NCI-H82 treated with DMSO at 0.1 percent for 48 hours (cell line): Measurements from ENCODE around the gene LRRC14B.

Experiments used
- DNase-seq: peaks from one replicate; lab custom pipeline; 2025; ENCODE audit not compliant: unreplicated experiment; lab: John Stamatoyannopoulos, UW

Gene LRRC14B

DNA sequence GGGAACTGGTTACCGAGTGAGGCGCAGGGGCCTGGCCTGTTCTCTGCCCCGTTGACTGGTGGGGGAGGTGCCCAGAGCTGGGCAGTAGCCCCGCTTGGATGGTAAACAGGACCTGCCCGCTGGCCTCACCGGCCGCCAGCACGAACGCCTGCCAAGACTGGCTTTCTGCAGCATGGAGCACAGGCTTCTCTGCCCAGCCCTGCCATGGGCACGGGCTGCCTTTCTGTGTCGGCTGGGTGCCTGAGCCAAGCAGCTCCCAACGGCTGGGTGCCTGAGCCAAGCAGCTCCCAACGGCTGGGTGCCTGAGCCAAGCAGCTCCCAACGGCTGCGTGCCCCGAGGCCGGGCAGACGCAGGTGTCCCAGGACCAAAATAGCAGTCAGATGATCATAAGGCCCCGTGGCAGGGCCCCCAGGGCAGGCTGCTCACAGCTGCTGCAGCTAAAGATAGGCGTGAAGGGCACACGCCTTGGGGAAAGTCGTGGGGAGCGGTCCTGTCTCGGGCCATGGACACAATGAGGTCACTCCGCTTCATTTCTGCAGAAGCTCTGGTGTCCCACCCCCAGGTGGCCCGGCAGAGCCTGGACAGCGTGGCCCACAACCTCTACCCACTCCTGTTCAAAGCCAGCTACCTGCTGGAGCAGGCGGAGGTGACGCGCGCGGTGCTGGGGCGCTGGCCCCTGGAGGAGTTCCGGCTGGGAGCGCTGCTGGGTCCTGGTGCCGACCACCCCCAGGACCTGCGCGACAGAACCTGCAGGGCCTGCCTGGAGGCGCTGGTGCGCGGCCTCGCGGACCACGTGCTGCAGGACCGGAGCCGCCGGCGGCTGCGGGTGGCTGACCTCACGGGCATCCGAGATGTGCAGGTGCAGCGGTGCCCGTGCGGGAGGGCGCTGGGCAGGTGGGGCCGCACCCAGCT is at the start of gene LRRC14B:
Gene LRRC14B, plus strand, starts transcription at position 460 of the 913 bp plus-strand sequence. Its CDS starts 44 bp downstream, at position 504.
- no peak for DNase-seq

DNA sequence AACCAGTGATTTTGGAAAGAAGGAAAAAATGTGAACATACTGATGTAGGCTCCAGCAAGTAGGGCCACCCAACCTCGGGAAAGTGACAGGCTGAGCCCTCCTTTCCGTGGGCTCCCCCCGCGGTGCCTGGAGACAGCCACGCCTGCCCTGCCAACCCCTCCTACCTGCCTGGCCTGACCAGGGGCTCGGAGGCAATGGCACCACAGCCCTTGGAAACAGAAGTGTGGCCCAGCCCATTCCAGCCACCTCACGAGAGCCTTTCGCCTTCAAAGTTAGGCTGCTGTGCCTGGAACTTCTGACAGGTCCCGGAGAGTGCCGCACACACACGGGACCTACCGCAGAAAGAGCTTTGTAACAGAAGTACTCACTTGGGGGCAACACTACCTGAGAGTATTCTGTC is 49.5 kb upstream of the LRRC14B start:
- DNase-seq = no peak

DNA sequence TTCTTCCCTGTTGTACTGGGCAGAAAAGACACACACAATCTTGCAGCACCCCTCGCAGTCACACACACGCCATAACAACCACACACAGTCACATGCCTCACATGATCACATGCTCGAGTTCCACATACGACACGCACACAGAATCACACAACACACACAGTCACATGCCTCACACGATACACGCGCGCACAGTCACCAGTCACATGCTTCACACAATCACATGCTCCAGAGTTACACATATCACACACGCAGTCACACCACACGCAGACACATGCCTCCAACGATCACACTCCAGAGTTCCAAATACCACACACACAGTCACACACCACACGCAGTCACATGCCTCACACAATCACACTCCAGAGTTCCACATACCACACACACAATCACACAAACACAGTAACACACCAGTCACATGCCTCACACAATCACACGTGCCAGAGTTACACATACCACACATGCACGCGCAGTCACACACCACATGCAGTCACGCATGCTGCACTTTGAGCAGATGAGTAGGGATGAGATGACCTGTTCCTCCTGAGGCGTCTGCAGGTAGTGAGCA is 49.0 kb upstream of the LRRC14B start:
- DNase-seq = no peak

DNA sequence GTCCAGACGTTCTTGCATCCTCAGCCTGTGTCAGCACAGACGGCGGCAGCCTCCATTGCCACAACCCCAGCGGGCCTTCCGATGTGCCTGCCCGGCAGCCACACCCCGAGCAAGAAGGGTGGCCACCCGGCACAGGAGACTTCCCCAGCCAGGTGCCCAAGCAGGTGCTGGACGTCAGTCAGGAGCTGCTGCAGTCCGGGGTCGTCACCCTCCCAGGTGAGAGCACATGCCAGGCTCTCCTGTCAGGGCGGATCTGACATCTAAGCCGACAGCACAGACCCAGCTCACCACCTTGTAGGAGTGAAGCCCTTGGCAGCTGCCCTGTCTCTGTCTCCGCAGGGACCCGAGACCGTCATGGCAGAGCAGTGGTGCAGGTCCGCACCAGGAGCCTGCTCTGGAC is 48.3 kb upstream of the LRRC14B start:
- no peak for DNase-seq

DNA sequence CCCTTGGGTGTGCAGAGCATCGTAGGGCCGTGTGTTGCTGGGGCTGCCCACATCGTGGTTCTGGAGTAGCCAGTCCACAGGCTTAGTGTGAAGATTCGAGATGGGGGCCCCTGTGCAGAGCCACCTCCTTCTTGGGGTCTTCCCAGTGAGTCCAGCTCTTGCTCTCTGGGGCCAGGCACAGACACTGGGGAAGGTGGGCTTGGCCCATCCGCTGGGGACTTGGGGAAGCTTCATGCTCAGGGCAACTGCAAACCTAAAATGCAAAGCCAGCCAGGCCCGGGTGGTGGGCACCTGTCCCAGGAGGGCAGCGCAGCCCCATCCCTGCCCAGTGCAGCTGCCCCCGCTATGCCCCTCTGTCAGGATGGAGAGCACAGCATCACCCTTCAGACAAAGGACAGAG is 46.4 kb upstream of the LRRC14B start:
- DNase-seq = no peak

- no peak for DNase-seq
These were observed 45.5 kb upstream of the LRRC14B start for GRCh38 chr5:145585-146323.

DNA sequence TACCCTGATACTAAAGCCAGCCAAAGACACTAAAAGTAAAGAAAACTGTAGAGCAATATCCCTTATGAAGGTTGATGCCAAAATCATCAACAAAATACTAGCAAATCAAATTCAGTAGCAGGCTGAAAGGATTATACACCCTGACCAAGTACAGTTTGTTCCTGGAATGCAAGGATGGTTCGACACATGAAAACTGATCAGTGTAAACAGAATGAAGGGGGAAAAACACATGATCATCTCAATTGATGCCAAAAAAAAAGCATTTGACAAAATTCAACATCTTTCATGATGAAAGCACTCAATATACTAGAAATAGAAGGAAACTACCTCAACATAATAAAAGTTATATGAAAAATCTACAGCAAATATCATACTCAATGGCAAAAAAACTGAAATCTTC is 43.5 kb upstream of the LRRC14B start:
- DNase-seq = no peak

DNA sequence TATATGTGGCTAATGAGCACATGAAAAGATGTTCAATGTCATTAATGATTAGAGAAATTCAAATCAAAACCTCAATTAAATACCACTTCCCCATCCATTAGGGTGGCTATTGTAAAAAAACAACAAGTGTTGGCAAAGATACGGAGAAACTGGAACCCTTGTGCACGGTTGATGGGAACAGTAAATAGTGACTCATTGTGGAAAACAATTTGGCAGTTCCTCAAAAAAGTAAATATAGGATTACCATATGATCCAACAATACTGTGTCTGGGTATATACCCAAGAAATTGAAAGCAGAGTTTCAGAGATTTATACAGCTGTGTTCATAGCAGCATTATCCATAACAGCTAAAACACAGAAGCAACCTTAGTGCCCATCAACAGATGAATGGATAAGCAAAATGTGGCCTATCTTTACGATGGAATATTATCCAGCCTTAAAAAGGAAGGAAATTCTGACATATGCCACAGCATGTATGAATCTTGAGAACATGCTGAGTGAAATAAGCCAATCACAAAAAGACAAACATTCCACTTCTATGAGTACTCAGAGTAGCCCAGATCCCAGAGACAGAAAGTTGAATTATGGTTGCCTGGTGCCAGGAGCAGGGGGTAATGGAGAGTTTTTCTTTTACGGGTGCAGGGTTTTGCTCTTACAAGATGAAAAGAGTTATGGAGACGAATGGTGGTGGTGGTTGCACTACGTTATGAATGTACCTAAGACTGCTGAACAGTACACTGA is 41.4 kb upstream of the LRRC14B start:
- no peak for DNase-seq

GRCh38 chr5:150746-151145 is 40.5 kb upstream of the LRRC14B start:
- no peak for DNase-seq

- no peak for DNase-seq
These were observed 39.2 kb upstream of the LRRC14B start for GRCh38 chr5:152077-152476.

GRCh38 chr5:153256-153655 is 38.0 kb upstream of the LRRC14B start:
- no peak for DNase-seq

DNA sequence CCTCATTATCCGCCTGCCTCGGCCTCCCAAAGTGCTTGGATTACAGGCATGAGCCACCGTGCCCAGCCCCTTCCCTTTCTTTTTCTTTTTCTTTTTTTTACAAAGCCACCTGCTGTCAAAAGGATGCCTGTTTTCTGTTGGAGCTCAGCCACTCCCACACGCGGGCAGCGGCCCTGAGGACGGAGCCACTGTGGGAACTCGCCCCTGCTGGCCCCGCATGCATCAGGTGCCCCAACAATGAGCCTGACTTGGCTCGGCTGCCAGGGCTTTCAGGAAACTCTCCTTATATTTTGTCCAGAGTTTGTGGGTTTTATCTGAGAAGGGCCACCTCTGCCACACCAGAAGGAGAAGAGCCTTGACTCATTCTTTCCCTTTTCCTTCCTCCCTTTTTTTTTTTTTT is 37.1 kb upstream of the LRRC14B start:
- no peak for DNase-seq

DNA sequence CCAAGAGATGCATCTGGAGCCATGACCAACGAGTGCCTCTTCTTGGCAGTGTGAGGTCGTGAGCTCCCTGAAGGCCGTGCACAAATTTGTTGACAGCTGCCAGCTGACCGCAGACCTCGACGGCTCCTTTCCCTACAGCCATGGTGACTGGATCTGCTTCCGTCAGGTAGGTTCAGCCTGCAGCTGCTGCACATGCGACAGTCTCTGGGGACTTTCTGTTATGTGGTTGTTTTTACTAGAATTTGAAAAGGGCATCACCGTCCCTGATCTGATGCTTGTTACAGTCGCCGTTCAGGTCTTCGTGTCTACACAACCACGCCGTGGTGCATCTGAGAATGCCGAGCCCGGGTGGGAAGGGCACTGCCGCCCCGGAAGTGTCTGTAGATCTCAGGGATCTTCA is 36.5 kb upstream of the LRRC14B start:
- DNase-seq = no peak

GRCh38 chr5:155651-156410 is 35.5 kb upstream of the LRRC14B start:
- DNase-seq = no peak

DNA sequence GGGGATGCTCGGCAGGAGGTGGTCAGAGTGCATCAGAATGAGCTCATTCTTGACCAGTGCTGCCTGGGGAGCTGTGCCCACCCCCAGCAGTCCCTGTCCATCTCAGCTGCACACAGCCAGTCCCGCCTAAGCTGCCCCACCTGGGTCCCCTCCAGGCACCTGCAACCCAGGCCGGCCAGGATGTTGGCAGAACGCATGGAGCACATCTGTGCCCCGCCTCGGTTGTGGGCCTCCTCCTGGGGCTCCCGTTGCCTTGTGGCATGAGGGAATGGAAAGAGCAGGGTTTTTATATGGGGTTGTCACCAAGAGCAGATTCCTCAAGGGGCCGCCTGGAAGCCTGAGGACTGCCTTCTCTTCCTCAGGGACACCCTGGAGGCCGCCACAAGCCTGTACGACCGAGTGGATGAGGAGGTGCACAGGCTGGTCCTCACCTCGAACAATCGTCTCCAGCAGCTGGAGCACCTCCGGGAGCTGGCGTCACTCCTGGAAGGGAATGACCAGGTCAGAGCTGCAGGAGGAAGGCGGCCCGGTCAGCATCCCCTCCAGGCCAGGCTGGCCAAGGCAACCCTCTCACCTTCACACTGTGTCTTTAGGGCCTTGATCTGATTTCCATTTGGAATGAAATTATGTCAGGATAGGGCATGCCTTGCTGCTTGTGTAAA is 34.8 kb upstream of the LRRC14B start:
- DNase-seq = no peak

- no peak for DNase-seq
These were observed 34.1 kb upstream of the LRRC14B start for GRCh38 chr5:157126-157715.

GRCh38 chr5:157801-158200 is 33.5 kb upstream of the LRRC14B start:
- DNase-seq = no peak

DNA sequence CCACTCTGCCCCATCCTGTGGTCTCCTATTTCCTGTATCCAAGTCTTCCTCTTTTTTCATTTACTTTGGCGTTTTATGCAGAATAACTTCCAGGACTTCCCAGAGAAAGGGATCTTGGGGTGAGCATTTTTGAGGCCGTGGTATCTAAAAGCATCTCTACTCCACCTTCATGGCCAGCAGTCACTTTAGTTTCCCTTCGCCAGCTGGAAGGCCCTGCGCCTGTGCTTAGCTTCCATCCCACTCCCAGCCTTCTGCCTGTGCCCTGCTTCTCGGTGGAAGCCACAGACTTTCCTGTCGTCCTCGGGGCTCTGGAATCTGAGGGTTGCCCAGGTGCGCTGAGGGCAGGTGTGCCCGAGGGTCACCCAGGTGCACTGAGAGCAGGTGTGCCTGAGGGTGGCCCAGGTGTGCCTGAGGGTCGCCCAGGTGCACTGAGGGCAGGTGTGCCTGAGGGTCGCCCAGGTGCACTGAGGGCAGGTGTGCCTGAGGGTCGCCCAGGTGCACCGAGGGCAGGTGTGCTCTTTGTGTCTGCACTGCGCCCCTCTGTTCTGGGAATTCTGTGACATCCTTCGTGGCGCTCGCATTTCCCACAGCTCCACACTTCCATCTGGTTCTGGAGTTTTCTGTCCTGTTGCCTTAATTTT is 32.4 kb upstream of the LRRC14B start:
- DNase-seq = no peak
